ENCODE data around the gene NUDT22. TPM values are rescaled to one million over a fixed set of nuclear protein-coding genes. Genes with fewer than 3 reads are reported as not detected.

Gene NUDT22
- total RNA-seq, 1 experiment from 2014 or later, result 31.9 TPM

DNA sequence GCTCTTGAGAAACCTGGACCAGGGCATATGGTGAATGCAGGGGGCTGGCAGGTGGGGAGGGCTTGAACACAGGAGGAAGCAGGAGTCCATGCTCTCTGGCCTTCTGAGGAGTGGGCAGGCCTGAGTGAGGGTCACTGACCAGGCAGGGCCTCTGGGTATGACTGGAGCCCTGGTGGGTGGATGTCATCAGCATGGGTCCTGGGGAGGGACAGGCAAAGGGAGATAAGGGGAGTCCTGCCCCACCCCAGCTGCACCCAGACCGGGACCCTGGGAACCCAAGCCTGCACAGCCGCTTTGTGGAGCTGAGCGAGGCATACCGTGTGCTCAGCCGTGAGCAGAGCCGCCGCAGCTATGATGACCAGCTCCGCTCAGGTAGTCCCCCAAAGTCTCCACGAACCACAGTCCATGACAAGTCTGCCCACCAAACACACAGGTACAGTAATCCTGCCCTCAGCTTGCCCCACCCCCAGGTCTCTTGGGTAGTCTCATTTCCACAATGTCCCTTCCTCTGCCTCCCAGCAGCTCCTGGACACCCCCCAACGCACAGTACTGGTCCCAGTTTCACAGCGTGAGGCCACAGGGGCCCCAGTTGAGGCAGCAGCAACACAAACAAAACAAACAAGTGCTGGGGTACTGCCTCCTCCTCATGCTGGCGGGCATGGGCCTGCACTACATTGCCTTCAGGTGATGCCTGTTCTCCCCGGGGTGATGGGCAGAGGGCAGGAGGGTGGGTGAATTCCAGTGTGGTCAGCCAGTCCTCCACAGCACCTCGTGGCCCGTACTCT lies 6.3 kb downstream of the NUDT22 start:
- ChIA-PET CTCF (interaction anchor here (1.0 kb wide), 1 partner anchor 13 kb away, joined by 4 read pairs; no protein-coding TSS in a partner anchor), POLR2A (no interaction called here)
- Histone ChIP-seq H3K4me3 (ENCODE audit: low read depth, low read length) (no peak overlapping the region), H3K4me1 (peaks cover 27% of the 10 kb centered on the region), H3K9me3 (no peaks in the 10 kb centered on the region), H3K27me3 (replicated peaks; ENCODE audit: control insufficient read depth, insufficient read depth, low read length) (no peaks in the 10 kb centered on the region), H3K36me3 (ENCODE audit: control insufficient read depth, insufficient read depth, low read length) (peaks cover 2% of the 10 kb centered on the region; the same call in 1 of the 2 replicates)
- Mint-ChIP-seq H3K27ac (ENCODE audit: unreplicated experiment) (no peak overlapping the region), H3K4me3 (ENCODE audit: unreplicated experiment) (peak overlapping the region; percentile 83), H3K9me3 (ENCODE audit: unreplicated experiment) (no peaks in the 10 kb centered on the region), H3K27me3 (ENCODE audit: insufficient read depth, unreplicated experiment) (no peaks in the 10 kb centered on the region), H3K36me3 (ENCODE audit: insufficient read depth, unreplicated experiment) (peaks cover 30% of the 10 kb centered on the region), H3K4me1 (ENCODE audit: low read depth, unreplicated experiment) (no peaks in the 10 kb centered on the region)
- intact Hi-C loops (cut with micrococcal nuclease; ENCODE audit: unreplicated experiment), result no loop called here
- BruUV-seq (replicated peaks), result no TSS peak
- no peak for TF ChIP-seq CTCF (IDR thresholded peaks at IDR 0.05; ENCODE audit: insufficient read depth in 1 of 2, low read depth in 1 of 2, low read length in 1 of 2, severe bottlenecking in 1 of 2, unreplicated experiment in 1 of 2)
- DNase-seq, result no peak

DNA sequence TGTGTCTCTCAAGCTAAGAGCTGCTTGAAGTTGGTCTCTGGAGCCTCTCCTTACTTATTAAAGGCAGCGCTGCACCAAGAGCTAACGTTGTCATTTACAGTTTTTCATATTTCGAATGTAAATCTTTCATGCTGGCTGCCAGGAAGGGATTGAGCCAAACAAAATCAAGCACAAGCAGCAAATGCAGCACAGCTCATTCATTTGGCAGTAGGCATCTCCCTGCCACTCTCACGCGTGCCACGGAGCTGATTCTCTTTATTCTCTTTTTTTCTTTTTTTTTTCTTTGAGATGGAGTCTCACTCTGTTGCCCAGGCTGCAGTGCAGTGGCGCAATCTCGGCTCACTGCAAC lies 6.9 kb downstream of the NUDT22 start:
- no TSS peak for BruUV-seq (replicated peaks)
- DNase-seq, result no peak
- peak overlapping the region; percentile 83 for H3K4me3 Mint-ChIP-seq (ENCODE audit: unreplicated experiment)
- H3K4me1 Mint-ChIP-seq (ENCODE audit: low read depth, unreplicated experiment), result no peaks in the 10 kb centered on the region
- Histone ChIP-seq H3K9me3 (no peaks in the 10 kb centered on the region), H3K36me3 (ENCODE audit: control insufficient read depth, insufficient read depth, low read length) (peaks cover 2% of the 10 kb centered on the region; the same call in 1 of the 2 replicates), H3K4me3 (ENCODE audit: low read depth, low read length) (no peak overlapping the region), H3K27me3 (replicated peaks; ENCODE audit: control insufficient read depth, insufficient read depth, low read length) (no peaks in the 10 kb centered on the region), H3K4me1 (peaks cover 27% of the 10 kb centered on the region)
- CTCF ChIA-PET, result interaction anchor here (1.0 kb wide), 1 partner anchor 12 kb away, joined by 4 read pairs; no protein-coding TSS in a partner anchor
- no peaks in the 10 kb centered on the region for H3K9me3 Mint-ChIP-seq (ENCODE audit: unreplicated experiment)
- peaks cover 30% of the 10 kb centered on the region for H3K36me3 Mint-ChIP-seq (ENCODE audit: insufficient read depth, unreplicated experiment)
- POLR2A ChIA-PET, result no interaction called here
- intact Hi-C loops (cut with micrococcal nuclease; ENCODE audit: unreplicated experiment), result no loop called here
- H3K27me3 Mint-ChIP-seq (ENCODE audit: insufficient read depth, unreplicated experiment), result no peaks in the 10 kb centered on the region
- no peak overlapping the region for H3K27ac Mint-ChIP-seq (ENCODE audit: unreplicated experiment)
- TF ChIP-seq CTCF (IDR thresholded peaks at IDR 0.05; ENCODE audit: insufficient read depth in 1 of 2, low read depth in 1 of 2, low read length in 1 of 2, severe bottlenecking in 1 of 2, unreplicated experiment in 1 of 2), result no peak

GRCh38 chr11:64233913-64234586 lies 8.0 kb downstream of the NUDT22 start, which contains the start of gene VEGFB:
TSS of gene VEGFB (plus strand) at chr11:64234584. CDS start at chr11:64234834, 250 bp downstream.
- H3K27me3 ChIP-seq (replicated peaks; ENCODE audit: control insufficient read depth, insufficient read depth, low read length), result no peaks in the 10 kb centered on the region
- POLR2A ChIA-PET, result no interaction called here
- peaks cover 24% of the 10 kb centered on the region for H3K4me1 ChIP-seq
- Mint-ChIP-seq H3K27ac (ENCODE audit: unreplicated experiment) (peak within 1 kb of the TSS; percentile 48), H3K27me3 (ENCODE audit: insufficient read depth, unreplicated experiment) (no peaks in the 10 kb centered on the region), H3K4me3 (ENCODE audit: unreplicated experiment) (peak within 1 kb of the TSS; percentile 79), H3K9me3 (ENCODE audit: unreplicated experiment) (no peaks in the 10 kb centered on the region), H3K36me3 (ENCODE audit: insufficient read depth, unreplicated experiment) (peaks cover 30% of the 10 kb centered on the region), H3K4me1 (ENCODE audit: low read depth, unreplicated experiment) (no peaks in the 10 kb centered on the region)
- DNase-seq, result peak; percentile 77 to 84
- TF ChIP-seq CTCF (IDR thresholded peaks at IDR 0.05; ENCODE audit: insufficient read depth in 1 of 2, low read depth in 1 of 2, low read length in 1 of 2, severe bottlenecking in 1 of 2, unreplicated experiment in 1 of 2), result no peak
- peak within 1 kb of the TSS; percentile 77 for H3K4me3 ChIP-seq (ENCODE audit: low read depth, low read length)
- BruUV-seq (replicated peaks), result TSS peak; percentile 30
- CTCF ChIA-PET, result interaction anchor here (1.0 kb wide), 1 partner anchor 11 kb away, joined by 4 read pairs; no protein-coding TSS in a partner anchor
- peaks cover 2% of the 10 kb centered on the region for H3K36me3 ChIP-seq (ENCODE audit: control insufficient read depth, insufficient read depth, low read length)
- intact Hi-C loops (cut with micrococcal nuclease; ENCODE audit: unreplicated experiment), result loop anchor here (1.0 kb wide), 1 partner anchor 30 kb away; no protein-coding TSS in a partner anchor
- no peaks in the 10 kb centered on the region for H3K9me3 ChIP-seq

Data from Caco-2 (cell line).